CD4-positive, alpha-beta T cell (primary cell): ENCODE data around the gene ZBTB11. TPM values are rescaled to one million over a fixed set of nuclear protein-coding genes. Genes with fewer than 3 reads are reported as not detected.

ENCODE experiments used
- ATAC-seq: fragments of 200-7000 bp; cut with Tn5 transposase; one replicate; pipeline ENCODE4 v1.10.0; 2022; ENCODE audit warnings: mild to moderate bottlenecking; ENCODE audit not compliant: poor library complexity
- CTCF ChIA-PET: fragments of 350-600 bp; sonication (Branson Sonifier 250); formaldehyde crosslinking; loops from one replicate; lab custom pipeline; 2021; ENCODE audit warnings: antibody characterized with exemption, inconsistent platforms; lab: Charles Lee
- POLR2A ChIA-PET: fragments of 350-600 bp; sonication (Branson Sonifier 250); formaldehyde crosslinking; loops from one replicate; lab custom pipeline; 2021; ENCODE audit warnings: antibody characterized with exemption, inconsistent platforms; lab: Charles Lee
- DNase-seq, 14 experiments: peaks; one replicate each; pipeline ENCODE4 v3.0.0-alpha.2; 2013 to 2020; ENCODE audit warnings: mixed read lengths in 2 of 14
- H3K27ac ChIP-seq, 2 donors: one replicate each; pipeline versions ENCODE4 v1.5.1 to v1.7.0; 2013; ENCODE audit warnings: low read length in 2 of 2, low read depth in 1 of 2, mild to moderate bottlenecking in 1 of 2
- H3K27me3 ChIP-seq, 2 experiments: 1 replicate in 1 of 2; 2 replicates in 1 of 2; pipeline versions ENCODE4 v1.6.1 to v1.7.0; 2013; ENCODE audit warnings: low read length in 2 of 2, control low read depth in 1 of 2, mild to moderate bottlenecking in 1 of 2, moderate library complexity in 1 of 2; ENCODE audit not compliant: insufficient read depth in 2 of 2, control insufficient read depth in 1 of 2
- H3K36me3 ChIP-seq: one replicate; pipeline ENCODE4 v1.6.1; 2013; ENCODE audit warnings: low read length, control low read depth; ENCODE audit not compliant: insufficient read depth
- H3K4me1 ChIP-seq: one replicate; pipeline ENCODE4 v1.6.1; 2013; ENCODE audit warnings: low read length, control low read depth; ENCODE audit not compliant: insufficient read depth
- H3K4me3 ChIP-seq: one replicate; pipeline ENCODE4 v1.5.1; 2013; ENCODE audit warnings: mild to moderate bottlenecking, low read length, moderate library complexity
- H3K9me3 ChIP-seq, 2 experiments: 1 replicate in 1 of 2; 2 replicates in 1 of 2; pipeline versions ENCODE4 v1.6.1 to v1.7.0; 2013; ENCODE audit warnings: low read length in 2 of 2, mild to moderate bottlenecking in 2 of 2, control low read depth in 1 of 2, moderate library complexity in 1 of 2; ENCODE audit not compliant: control insufficient read depth in 1 of 2, insufficient read depth in 1 of 2
- H3K27ac Mint-ChIP-seq: one replicate; pipeline ENCODE4 v1.8.0; 2020; ENCODE audit warnings: mixed read lengths
- H3K27me3 Mint-ChIP-seq: one replicate; pipeline ENCODE4 v1.8.0; 2021; ENCODE audit warnings: mixed read lengths
- H3K36me3 Mint-ChIP-seq: one replicate; pipeline ENCODE4 v1.8.0; 2021; ENCODE audit warnings: low read depth, mixed read lengths
- H3K4me1 Mint-ChIP-seq: one replicate; pipeline ENCODE4 v1.8.0; 2021; ENCODE audit warnings: low read depth, mixed read lengths
- H3K4me3 Mint-ChIP-seq: one replicate; pipeline ENCODE4 v1.8.0; 2020; ENCODE audit warnings: mild to moderate bottlenecking, mixed read lengths
- H3K9me3 Mint-ChIP-seq: one replicate; pipeline ENCODE4 v1.8.0; 2020; ENCODE audit warnings: mixed read lengths
- intact Hi-C, 2 experiments: fragments of 100-400 bp; cut with DNase I in 1 of 2; cut with micrococcal nuclease in 1 of 2; formaldehyde crosslinking; loops; one replicate each; pipeline versions ENCODE4 v1.15.1 to v1.9.0; 2023 to 2025; cut with DNase I, micrococcal nuclease
- total RNA-seq, 174 experiments: library from RNA in 2 of 174; stranded (reverse) in 2 of 174; gene quantifications; one replicate each; pipeline ENCODE4 v1.2.3 and lab custom pipeline; 2021 to 2026
- TF ChIP-seq, protein P1 (sequence below): fragments of 200-600 bp; IDR thresholded peaks from one replicate; pipeline ENCODE4 v1.8.0; 2022; ENCODE audit warnings: antibody characterized with exemption, mild to moderate bottlenecking

The ZBTB11 gene
- total RNA-seq, 2 experiments from 2014 or later = 73.5 to 76.6 TPM

DNA sequence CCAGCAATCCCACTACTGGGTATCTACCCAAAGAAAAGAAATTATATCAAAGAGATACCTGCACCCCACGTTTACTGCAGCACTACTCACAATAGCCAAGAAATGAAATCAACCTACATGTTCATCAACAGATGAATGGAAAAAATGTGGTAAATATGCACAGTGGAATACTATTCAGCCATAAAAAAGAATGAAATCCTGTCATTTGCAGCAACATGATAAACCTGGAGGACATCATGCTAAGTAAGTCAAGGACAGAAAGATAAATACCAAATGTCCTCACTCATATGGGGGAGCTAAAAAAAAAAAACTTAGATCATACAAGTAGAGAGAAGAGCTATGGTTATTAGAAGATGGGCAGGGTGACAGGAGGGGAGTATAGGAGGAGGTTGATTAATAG, 9.1 kb downstream of the ZBTB11 start:
- Mint-ChIP-seq H3K36me3 (peaks cover 97% of the 10 kb centered on the region), H3K27ac (no peak overlapping the region), H3K4me3 (no peak overlapping the region), H3K4me1 (peaks cover 19% of the 10 kb centered on the region), H3K27me3 (no peaks in the 10 kb centered on the region), H3K9me3 (no peaks in the 10 kb centered on the region)
- ATAC-seq = no peak
- H3K9me3 ChIP-seq = no peaks in the 10 kb centered on the region
- H3K4me1 ChIP-seq = no peaks in the 10 kb centered on the region
- ChIA-PET POLR2A (no interaction called here), CTCF (interaction anchor here (0.9 kb wide), 1 partner anchor 94 kb away, joined by 3 read pairs; the partner anchor contains the start of gene PCNP)
- H3K27me3 ChIP-seq = no peaks in the 10 kb centered on the region
- peaks cover 77% of the 10 kb centered on the region for H3K36me3 ChIP-seq
- intact Hi-C loops = no loop called here
- no peak overlapping the region for H3K27ac ChIP-seq
- TF ChIP-seq, protein P1, sequence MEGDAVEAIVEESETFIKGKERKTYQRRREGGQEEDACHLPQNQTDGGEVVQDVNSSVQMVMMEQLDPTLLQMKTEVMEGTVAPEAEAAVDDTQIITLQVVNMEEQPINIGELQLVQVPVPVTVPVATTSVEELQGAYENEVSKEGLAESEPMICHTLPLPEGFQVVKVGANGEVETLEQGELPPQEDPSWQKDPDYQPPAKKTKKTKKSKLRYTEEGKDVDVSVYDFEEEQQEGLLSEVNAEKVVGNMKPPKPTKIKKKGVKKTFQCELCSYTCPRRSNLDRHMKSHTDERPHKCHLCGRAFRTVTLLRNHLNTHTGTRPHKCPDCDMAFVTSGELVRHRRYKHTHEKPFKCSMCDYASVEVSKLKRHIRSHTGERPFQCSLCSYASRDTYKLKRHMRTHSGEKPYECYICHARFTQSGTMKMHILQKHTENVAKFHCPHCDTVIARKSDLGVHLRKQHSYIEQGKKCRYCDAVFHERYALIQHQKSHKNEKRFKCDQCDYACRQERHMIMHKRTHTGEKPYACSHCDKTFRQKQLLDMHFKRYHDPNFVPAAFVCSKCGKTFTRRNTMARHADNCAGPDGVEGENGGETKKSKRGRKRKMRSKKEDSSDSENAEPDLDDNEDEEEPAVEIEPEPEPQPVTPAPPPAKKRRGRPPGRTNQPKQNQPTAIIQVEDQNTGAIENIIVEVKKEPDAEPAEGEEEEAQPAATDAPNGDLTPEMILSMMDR = no peak
- no peak overlapping the region for H3K4me3 ChIP-seq
- no peak for DNase-seq

DNA sequence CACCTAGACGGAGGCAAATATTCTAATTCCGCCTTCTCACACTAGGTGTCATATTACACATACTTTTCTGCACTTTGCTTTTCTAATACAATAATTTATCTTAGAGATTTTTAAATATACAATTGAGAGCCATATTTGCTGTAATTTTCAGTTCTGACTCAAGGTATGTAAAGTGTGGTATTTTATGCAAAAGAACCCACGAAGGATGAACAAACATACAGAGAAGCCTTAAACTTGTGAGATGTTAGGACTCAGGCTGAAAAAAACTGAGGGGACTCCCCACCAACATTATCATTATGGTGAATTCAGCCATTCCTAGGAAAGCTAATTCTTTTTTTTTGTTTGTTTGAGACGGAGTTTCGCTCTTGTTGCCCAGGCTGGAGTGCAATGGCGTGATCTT, 9.6 kb downstream of the ZBTB11 start:
- no peak for ATAC-seq
- H3K36me3 Mint-ChIP-seq = peaks cover 97% of the 10 kb centered on the region
- H3K36me3 ChIP-seq = peaks cover 82% of the 10 kb centered on the region

DNA sequence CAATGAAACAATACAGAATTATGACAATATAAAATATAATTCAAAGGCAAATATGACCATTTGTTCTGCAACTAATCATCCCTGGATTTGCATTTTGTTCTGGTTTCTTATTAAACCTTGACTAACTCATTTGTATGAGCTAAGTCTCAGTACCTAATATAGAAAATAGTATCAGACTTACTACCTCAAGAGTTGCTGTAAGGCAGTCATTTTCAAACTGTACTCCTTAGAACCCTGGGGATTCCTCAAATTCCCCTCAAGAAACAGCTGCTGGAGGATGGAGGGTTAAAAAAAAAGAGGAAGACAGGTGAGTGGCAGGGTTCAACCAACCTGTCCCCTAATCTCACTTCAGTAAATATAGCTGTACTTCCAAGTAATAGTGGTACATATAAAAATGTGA, 11.1 kb downstream of the ZBTB11 start:
- peaks cover 2% of the 10 kb centered on the region for H3K4me1 Mint-ChIP-seq
- H3K4me3 ChIP-seq = no peak overlapping the region
- no peak overlapping the region for H3K27ac Mint-ChIP-seq
- intact Hi-C loops = no loop called here
- POLR2A ChIA-PET = interaction anchor here (0.8 to 2.3 kb wide), 2 partner anchors 11 to 57 kb away, joined by 3 to 10 read pairs; partner anchors contain the start of gene ZBTB11
- no peak overlapping the region for H3K27ac ChIP-seq
- no peaks in the 10 kb centered on the region for H3K9me3 ChIP-seq
- CTCF ChIA-PET = interaction anchor here (1.9 kb wide), 1 partner anchor 10 kb away, joined by 5 read pairs; the partner anchor contains the start of gene ZBTB11
- H3K27me3 ChIP-seq = no peaks in the 10 kb centered on the region
- H3K36me3 ChIP-seq = peaks cover 83% of the 10 kb centered on the region
- TF ChIP-seq, protein P1 = no peak
- DNase-seq (no peak), ATAC-seq (no peak)
- peaks cover 94% of the 10 kb centered on the region for H3K36me3 Mint-ChIP-seq
- no peaks in the 10 kb centered on the region for H3K4me1 ChIP-seq
- no peak overlapping the region for H3K4me3 Mint-ChIP-seq
- H3K9me3 Mint-ChIP-seq = no peaks in the 10 kb centered on the region
- H3K27me3 Mint-ChIP-seq = no peaks in the 10 kb centered on the region

More for the DNA sequence above, 9.6 kb downstream of the ZBTB11 start:
- peaks cover 14% of the 10 kb centered on the region for H3K4me1 Mint-ChIP-seq
- no peaks in the 10 kb centered on the region for H3K27me3 Mint-ChIP-seq
- H3K27ac Mint-ChIP-seq = no peak overlapping the region
- TF ChIP-seq, protein P1 = no peak
- Histone ChIP-seq H3K4me3 (no peak overlapping the region), H3K4me1 (no peaks in the 10 kb centered on the region), H3K9me3 (no peaks in the 10 kb centered on the region), H3K27ac (no peak overlapping the region), H3K27me3 (no peaks in the 10 kb centered on the region)
- no peak for DNase-seq
- H3K9me3 Mint-ChIP-seq = no peaks in the 10 kb centered on the region
- no peak overlapping the region for H3K4me3 Mint-ChIP-seq
- intact Hi-C loops = no loop called here
- CTCF ChIA-PET = no interaction called here
- POLR2A ChIA-PET = interaction anchor here (2.3 kb wide), 1 partner anchor 9 kb away, joined by 10 read pairs; the partner anchor contains the start of gene ZBTB11
